ENCODE data around the gene RRP36.

RRP36 gene

DNA sequence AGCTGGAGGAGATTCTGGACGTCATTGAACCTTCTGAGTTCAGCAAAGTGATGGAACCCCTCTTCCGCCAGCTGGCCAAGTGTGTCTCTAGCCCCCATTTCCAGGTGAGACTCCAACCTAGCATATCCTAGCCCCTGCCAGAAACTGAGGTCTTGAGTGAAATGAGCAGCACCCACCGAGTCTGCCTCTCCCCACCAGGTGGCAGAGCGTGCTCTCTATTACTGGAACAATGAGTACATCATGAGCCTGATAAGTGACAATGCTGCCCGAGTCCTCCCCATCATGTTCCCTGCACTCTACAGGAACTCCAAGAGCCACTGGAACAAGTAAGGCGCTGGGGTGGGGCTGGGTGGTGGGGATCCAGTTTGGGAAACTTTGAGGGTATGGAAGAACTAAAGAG is 12.3 kb upstream of the RRP36 start:
- no peak for DNase-seq

DNA sequence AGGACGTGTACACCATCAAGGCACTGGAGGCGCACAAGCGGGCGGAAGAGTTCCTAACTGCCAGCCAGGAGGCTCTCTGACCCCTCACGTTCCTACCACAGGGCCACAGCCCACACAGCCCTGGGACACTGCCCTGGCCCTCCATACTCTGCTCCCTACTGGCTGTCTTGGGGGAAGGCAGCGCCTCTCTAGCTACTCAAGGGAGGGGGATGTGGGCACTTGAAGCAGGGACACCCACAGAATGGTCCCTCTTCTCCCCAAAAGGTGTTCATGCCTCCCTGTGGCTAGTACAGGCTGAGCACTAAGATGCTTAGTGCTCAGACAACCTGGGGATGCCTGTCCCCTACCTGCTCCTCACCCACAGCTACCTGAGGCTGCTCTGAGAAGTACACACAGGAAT is 10.2 kb upstream of the RRP36 start:
- DNase-seq = no peak

DNA sequence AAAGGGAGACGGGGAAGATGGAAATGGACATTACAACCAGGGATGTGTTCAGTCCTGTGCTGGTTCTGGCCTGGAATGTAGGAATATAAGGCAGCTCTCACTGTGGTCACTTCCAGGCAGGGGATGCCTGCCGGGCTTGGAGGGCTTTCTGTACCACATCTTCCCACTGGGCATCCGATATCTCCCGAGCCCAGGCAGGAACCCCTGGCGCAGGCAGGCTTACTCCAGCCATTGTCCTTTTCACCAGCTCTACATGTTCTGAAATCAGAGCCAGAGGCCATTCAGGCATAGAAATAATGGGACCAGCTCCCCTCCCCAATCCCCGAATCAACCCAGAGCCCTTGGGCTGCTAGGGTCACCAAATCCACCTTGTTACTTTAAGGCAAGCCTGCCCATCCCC is 9.1 kb upstream of the RRP36 start:
- DNase-seq = no peak

DNA sequence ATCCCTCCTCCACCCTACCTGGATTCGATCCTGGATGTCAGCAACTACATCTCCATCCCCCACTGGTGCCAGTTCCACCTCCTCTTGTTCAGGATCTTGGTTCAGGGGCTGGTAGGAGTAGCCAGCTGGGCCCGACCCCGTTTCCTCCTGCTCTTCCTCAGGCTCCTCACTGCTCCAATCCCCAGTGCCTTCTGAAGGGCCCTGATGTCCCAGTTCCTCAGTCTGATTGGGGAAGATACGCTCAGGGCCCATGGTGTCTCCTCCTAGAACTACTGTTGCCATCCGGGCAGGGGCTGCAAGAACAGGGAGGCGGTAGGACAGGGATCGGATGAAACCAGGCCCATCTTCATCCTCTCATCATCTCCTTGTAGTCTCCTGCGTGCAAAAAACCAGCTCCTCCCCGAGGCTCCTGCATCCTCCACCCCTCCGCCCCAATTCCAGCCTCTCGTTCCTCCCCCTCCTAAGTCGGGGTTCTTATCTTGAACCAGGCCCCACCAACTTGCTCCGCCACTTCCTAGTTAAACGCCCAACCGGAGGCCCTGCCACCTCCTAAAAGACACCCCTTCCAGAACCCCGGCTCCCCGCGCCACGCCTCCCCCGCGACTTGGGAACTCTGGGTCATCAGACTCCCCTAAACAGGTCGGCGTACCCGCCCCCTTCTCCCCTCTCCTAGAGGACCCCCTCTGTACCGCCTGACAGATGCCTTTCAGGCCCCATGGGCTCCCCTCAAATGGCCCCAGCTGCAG is 8.2 kb upstream of the RRP36 start:
- DNase-seq = no peak

DNA sequence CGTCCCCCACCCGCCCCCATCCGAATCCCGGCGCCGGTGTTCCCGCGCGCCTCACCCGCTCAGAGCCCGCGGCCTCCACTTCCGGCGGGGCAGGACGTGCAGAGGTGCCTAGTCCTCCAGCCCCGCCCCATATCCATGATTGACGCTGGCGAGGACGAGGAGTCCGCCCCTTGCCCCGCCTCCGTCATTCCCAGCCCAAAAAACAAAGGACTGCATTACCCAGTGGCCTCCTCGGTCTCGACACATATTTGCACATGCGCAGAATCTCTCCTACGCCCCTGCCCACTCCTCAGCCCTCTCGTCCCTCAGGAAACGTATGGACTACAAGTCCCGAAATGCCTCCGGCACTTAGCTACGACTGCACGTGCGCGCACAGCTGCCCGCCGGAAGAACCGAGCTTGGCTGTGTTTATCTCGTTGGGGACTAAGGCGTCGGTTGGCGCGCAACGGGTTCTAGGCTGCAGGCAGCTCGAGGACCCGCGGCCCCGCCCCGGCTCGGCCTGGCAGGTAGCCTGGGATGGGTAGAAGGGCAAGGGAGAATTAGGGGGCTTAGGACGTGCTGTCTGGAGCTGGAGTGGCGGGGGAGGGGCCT is 7.5 kb upstream of the RRP36 start, which contains the start of the genes KLHDC3 and MEA1:
TSS of gene KLHDC3 (plus strand) at position 407 of the 591 bp plus-strand sequence. CDS start 2,944 bp downstream, outside the sequence.
TSS of gene MEA1 (minus strand) at position 104 of the 591 bp plus-strand sequence. CDS start 133 bp downstream, outside the sequence.
- DNase-seq = peak; percentile 99

DNA sequence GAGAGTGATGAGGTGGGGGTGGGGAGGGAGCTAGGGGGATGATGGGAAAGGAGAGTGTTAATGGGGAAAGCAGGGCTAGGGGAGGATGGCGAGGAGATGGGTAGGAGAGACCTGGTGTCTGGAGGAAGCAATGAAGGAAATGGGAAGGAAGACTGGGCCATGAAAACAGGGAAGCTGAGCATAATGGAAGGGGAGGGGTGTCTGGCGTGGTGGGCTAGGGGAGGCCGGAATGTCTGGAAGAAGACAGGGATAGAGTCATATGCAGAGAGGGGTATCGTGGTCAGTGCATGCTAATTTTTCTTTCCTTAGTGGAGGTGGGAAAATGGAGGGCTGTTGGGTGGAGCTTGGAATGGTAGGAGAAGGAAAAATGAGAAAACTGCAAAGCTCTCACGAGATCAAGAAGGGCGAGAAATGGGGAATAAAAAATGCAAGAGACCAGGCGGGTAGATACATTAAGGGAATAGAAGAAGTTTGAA is 7.0 kb upstream of the RRP36 start:
- DNase-seq = no peak

DNA sequence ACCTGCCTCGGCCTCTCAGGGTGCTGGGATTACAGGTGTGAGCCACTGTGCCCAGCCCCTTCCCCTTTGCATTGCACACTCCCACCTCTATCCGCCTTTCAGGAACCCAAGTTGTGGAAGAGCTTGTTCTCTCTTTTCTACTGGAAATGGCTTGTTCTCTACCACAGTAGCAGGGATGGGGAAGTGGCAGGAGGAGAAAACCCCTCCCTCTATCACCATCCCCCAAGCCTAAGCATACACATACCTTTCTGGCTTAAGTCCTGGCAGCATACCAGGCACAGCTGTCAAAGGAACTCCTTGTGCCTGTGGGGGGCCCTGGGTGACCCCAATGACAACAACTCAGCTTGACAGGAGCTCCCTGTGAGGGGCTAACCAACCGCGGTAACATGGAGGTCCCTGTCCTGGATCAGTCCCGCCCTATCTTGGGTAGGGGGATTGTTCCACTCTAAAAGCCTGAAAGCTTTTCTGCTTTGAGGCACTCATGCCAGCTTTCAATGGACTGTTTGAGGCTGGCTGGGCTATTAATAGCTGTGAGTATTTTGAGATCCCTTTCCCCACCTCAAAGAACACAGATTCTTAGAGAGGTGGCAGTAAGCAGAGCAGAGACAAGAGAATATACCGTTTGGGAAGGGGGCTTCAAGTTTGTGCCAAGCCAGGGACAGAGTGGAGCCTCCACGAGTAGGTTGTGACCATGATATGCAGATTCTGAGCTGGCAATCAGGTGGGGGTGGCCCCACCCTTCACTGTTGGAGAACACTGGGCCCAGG is 5.1 kb upstream of the RRP36 start:
- no peak for DNase-seq

DNA sequence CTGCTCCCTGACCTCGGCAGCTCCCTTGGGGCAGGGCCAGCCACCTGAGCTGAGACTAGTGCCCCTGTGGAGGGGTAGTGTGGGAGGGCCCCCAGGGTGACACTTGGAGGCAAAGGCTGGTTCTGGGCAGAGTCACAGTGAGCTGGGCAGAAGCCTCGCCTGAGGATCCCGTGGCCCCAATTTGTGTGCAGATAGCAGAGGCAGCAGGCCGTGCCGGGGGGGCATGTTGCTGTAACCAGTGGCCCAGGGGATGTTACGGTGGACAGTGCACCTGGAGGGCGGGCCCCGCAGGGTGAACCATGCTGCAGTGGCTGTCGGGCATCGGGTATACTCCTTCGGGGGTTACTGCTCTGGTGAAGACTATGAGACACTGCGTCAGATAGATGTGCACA is 4.5 kb upstream of the RRP36 start:
- no peak for DNase-seq

DNA sequence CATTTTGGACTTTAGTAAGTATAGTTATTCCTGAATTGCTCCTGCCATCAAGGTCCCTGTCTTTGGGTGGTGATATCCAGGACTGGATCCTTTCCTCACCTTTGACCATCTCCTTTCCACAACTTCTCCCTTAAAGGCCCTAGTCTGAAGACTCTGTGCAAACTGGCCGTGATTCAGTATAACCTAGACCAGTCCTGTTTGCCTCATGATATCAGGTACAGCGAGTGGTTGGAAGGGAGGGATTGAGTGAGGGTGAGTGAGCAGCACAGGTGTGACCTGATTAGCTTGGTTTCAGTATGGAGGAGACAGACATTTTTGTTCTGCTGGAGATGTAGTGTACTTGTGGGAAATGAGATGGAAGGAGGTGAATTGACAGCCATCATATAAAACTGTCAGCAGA is 2.3 kb upstream of the RRP36 start:
- no peak for DNase-seq

DNA sequence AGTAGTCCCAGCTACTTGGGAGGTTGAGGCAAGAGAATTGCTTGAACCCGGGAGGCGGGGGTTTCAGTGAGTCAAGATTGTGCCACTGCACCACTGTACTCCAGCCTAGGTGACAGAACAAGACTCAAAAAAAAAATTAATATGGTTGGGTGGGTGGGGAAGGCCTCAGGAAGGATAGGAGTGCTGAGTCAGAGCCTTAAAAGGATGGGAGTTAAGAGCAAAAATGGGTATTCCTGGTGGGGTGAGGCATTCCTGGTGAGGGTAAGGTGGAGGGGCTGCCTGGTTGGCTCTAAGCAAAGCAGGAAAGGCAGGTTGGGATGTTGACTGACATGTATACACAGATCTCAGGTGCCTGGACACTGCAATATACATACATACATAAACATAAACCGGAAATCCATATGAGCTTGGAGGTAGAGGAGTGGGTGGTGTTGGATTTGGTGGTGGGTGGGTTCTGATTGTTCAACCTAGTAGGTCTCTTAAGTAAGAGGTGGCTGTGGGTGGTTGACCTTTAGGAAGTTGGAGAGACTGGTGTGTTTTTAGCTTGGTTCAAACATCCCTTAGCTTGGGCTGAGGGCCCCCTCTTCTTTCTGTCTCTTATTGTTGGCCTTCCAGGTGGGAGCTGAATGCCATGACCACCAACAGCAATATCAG is 1.2 kb upstream of the RRP36 start:
- no peak for DNase-seq

DNA sequence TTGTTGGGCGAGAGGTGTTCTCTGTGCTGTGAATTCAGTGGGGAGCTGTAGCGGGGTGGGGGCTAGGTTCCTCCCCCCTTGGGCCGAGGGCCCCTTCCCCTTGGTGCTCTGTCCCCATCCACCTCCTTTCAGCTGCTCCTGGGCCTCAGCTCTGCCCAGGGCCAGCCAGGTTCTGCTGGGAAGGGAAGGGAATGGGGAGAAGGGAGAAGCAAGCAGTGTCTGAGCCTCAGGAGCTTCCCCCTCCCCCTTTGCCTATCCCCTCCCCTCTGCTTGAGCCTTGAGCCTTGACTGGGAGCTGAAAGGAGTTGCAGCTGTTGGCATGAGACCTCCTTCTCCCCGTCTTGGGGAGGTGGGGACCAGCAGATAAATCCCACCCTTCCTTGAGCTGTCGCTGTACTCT is 576 bp upstream of the RRP36 start:
- DNase-seq = no peak

DNA sequence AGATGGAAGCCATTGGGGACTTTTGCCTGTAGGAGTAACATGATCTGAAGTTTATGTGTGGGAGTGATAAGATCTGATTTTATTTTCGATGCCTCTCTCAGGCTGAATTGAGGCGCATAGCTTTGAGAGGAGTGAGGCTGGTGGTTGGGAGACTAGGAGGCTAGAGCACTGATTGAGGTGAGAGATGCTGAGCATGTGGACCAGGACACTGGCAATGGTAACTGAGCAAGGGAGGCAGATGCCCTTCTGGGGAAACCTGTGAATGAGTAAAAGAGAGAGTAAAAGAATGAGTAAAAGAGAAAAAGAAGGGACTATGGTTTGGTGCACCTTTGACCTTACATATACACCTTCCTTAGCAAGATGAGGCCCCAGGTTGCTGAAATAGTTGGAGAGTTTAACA is 3.0 kb downstream of the RRP36 start:
- DNase-seq = no peak

DNA sequence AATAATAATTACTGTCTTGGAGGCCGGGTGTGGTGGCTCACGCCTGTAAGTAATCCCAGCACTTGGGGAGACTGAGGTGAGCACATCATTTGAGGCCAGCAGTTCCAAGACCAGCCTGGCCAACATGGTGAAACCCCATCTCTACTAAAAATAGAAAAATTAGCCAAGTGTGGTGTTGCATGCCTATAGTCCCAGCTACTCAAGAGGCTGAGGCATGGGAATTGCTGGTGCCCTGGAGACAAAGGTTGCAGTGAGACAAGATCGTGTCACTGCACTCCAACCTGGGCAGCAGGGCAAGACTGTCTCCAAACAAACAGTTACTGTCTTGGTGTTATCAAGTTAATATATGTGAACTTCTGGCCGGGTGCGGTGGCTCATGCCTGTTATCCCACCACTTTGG is 4.9 kb downstream of the RRP36 start:
- no peak for DNase-seq

DNA sequence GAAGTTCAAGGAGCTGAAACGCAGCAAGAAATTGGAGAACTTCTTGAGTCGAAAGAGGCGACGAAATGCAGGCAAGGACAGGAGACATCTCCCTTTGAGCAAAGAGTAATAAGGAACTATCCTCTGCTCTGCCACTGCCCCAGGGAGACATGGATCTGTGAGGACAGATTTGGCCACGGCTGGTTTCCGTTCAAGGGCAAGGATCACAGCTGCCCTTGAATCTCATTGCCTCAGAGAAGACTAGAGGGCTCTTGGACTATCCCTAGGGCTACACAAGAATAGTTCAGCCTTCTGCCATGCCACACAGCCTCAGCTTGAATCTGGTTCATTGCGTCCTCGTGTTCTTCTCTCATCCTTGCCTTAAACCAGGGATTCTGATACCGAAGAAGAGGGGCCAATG is 7.7 kb downstream of the RRP36 start:
- DNase-seq = no peak

DNA sequence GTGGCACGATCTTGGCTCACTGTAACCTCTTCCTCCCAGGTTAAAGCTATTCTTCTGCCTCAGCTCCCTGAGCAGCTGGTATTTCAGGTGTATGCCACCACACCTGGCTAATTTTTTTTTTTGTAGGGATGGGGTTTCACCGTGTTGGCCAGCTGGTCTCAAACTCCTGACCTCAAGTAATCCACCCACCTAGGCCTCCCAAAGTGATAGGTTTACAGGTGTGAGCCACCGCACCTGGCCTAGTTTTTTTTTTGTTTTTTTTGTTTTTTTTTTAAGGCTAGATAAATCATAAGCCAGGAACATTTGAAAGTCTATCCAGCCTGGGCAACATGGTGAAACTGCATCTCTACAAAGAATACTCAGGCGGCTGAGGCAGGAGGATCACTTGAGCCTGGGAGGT is 10.9 kb downstream of the RRP36 start:
- DNase-seq = no peak

DNA sequence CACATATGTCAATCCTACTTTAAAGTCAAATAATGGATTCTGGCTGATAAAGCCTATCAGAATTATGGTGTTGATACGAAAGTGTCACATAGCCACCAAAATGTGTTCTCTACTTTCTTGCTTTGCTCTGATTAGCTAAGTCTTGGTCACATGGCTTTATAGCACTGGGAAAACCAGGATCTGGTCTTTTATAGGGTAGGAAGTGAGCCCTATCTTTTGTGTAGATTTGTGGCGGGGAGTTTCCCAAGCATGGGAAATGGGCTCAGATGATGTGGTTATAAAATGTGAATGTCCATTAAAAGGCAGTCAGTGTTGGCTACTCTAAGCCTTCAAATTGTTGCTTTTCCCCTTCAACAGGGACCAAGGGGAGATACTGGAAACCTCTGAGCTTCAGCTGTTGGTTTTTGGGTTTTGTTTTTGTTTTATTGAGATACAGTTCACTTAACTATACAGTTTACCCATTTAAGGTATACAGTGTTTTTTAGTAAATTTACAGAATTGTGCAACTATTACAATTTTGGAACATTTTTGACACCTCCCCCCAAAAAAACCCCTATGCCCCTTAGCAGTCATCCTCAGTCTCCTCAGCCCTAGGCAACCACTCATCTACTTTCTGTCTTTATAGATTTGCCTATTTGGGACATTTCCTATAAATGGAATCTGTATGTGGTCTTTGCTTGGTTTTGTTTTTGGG is 12.2 kb downstream of the RRP36 start:
- no peak for DNase-seq

DNA sequence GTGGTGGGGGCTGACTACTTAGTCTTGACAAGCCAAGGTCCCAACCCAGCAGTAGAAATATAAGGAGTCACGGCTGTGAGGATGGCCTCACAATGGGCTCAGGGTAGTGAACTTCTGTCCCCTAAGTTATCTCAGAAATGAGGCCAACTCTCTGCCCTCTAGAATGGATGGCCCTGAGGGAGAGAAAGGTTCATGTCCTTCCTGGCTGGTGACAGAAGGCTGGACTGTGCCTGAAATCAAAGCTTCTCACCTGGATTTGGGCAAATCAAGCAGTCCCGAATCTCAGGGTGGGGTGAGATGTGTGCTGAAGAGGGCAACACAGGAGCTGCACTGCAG is 12.7 kb downstream of the RRP36 start:
- DNase-seq = no peak

DNA sequence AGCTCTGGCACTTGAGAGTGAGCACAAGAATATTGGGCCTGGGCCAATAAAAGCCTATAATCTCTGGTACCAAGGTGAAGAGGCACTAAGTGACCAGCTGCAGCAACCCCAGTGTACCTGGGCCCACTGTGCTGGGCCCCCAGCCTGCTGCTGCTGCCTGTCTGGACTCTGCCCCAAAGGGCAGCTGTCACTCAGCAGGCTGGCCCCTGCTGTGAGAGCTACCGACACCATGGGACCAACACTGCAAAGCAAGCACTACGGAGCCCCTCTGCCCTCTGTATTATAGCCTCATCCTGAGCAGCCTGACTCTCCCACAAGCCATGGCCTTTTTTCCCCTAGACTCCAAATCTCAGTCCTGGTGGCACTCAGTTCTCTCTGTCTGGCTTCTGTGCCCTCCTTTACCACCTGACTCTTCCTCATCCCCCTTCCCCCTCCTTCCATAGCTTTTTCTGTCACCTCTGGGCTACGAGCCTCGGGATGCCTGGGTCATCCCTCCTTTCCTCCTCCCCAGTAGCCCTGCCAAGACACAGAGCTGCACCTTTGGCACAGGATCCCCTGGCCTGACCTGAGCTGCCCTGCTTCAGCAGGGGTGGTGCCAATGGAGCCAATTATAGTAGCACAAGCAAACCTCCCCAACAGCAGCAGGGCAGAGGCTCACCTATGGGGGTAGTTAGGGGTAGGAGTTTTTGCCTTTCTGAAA is 14.2 kb downstream of the RRP36 start:
- DNase-seq = no peak

DNA sequence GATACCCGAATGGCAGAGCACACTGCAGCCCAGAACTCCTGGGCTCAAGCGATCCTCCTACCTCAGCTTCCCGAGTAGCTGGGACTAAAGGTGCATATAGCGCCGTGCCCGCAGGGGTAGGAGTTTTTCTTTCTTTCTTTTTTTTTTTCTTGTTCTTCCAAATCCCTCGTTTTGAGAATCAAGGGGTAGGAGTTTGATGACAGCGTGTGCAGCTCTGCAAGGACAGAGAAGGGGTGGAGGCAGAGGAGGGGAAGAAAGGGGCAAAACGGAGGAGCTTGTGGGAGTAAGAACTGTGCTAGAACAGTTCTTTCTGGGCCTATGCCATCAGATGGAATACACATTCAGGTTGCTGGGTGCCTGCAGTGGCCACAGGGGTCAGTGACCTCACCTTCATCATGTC is 15.3 kb downstream of the RRP36 start:
- DNase-seq = no peak

DNA sequence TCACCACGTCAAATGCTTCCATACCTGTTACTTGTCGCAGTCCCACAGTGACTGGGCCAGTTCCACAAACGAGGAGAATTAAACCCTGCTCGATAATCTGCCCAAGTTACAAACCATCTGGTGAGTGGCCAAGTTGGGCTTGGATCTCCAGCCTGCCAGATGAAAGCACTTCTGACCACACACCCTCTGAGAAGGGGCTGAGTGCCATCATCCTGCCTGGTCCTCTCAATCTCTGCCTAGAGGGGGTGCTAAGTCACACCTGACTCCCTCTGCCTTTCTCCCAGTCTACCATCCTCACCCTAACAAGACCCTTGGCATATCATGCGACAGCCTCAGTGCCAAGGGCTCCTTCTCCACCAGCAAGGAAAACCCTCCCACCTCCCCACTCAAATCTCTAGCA is 15.8 kb downstream of the RRP36 start:
- no peak for DNase-seq

DNA sequence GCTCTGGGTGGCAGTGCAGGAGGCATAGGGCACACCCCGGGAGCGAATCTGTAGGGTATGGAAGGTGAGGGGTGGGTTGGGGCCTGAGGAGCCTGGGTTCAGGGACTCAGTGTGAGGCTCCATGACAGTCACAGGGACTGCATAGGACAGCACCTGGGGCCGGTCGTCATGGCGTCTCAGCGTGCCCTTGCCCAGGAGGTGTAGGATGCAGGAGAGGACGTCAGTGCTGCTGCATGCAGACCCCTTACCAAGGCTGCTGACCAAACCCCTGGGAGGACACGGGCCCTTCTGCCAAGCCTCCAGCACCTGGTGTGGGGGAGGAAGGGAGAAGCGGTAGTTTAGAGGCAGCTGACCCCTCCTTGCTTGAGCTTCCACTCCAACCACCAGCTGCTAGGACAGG is 16.3 kb downstream of the RRP36 start:
- DNase-seq = no peak

DNA sequence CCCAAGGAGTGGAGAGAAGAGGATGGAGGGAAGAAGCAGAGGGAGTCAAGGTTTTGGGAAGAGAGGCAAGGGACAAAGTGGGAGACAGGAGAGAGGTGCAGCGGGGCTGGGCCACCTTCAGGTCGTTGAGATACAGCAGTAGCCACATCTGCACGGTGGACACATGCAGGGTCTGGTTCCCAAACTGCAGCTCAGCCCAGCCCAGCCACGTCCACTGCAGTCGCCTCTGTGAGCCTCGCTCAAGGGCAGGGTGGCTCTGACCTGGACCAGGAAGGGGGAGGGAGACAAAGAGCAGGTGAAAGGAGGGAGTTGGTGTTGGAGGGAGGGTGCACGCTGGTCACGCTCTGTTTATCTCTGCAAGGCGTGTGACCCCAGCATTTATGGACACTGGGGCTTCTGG is 17.3 kb downstream of the RRP36 start:
- no peak for DNase-seq

Data from NCI-H187 treated with DMSO at 0.1 percent for 48 hours (cell line).